IMR-90 (cell line): ENCODE results near the gene NDUFB10. TPM values are rescaled to one million over a fixed set of nuclear protein-coding genes. Genes with fewer than 3 reads are reported as not detected.

Experiments
- ATAC-seq: fragments of 200-7000 bp; cut with Tn5 transposase; 2 replicates; pipeline ENCODE4 v1.9.1; 2020; ENCODE audit warnings: low read depth, mild to moderate bottlenecking, moderate library complexity
- BruUV-seq: library from RNA; stranded (reverse); fragments of 400-500 nt; replicated peaks from 2 replicates; lab custom pipeline; 2021; lab: Mats Ljungman, UMichigan
- CTCF ChIA-PET: fragments of 300-600 bp; formaldehyde crosslinking; extraction: SDS; loops from one replicate; lab custom pipeline; 2021; ENCODE audit warnings: antibody characterized with exemption; lab: Yijun Ruan, JAX
- POLR2A ChIA-PET: fragments of 300-600 bp; sonication (Branson Sonifier 250); formaldehyde crosslinking; loops from one replicate; lab custom pipeline; 2022; ENCODE audit warnings: antibody characterized with exemption; ENCODE audit not compliant: unreplicated experiment; lab: Charles Lee
- DNase-seq: peaks from one replicate; pipeline ENCODE4 v3.0.0; 2013
- H2AFZ ChIP-seq: replicated peaks from 2 replicates; pipeline ENCODE3; 2013; ENCODE audit warnings: low read length, mild to moderate bottlenecking; ENCODE audit not compliant: poor library complexity
- H2AK5ac ChIP-seq: 2 replicates; pipeline ENCODE4 v1.6.1; 2013; ENCODE audit warnings: low read depth, low read length, inconsistent platforms
- H2AK9ac ChIP-seq: replicated peaks from 2 replicates; pipeline ENCODE3; 2013; ENCODE audit warnings: mild to moderate bottlenecking, low read depth, low read length, moderate library complexity; ENCODE audit not compliant: poor library complexity
- H2BK120ac ChIP-seq: 2 replicates; pipeline ENCODE4 v1.6.1; 2013; ENCODE audit warnings: low read depth, low read length, inconsistent platforms
- H2BK15ac ChIP-seq: 3 replicates; pipeline ENCODE4 v1.6.1; 2013; ENCODE audit warnings: low read depth, low read length, inconsistent platforms
- H2BK20ac ChIP-seq: 2 replicates; pipeline ENCODE4 v1.6.1; 2013; ENCODE audit warnings: low read depth, mild to moderate bottlenecking, inconsistent platforms, low read length, moderate library complexity
- H2BK5ac ChIP-seq: 2 replicates; pipeline ENCODE4 v1.6.1; 2013; ENCODE audit warnings: mild to moderate bottlenecking, low read depth, low read length, inconsistent platforms; ENCODE audit not compliant: poor library complexity, severe bottlenecking
- H3K14ac ChIP-seq: replicated peaks from 2 replicates; pipeline ENCODE4 v1.6.1; 2013; ENCODE audit warnings: low read depth, low read length, inconsistent platforms
- H3K18ac ChIP-seq: 2 replicates; pipeline ENCODE4 v1.6.1; 2013; ENCODE audit warnings: low read depth, low read length, control low read depth
- H3K23ac ChIP-seq: 2 replicates; pipeline ENCODE4 v1.6.1; 2013; ENCODE audit warnings: low read depth, low read length, inconsistent platforms
- H3K27ac ChIP-seq: 2 replicates; pipeline ENCODE4 v1.5.1; 2013; ENCODE audit warnings: mild to moderate bottlenecking, control low read depth, low read length; ENCODE audit not compliant: insufficient read depth
- H3K27me3 ChIP-seq: 2 replicates; pipeline ENCODE4 v1.6.1; 2013; ENCODE audit warnings: low read length; ENCODE audit not compliant: control insufficient read depth, insufficient read depth
- H3K36me3 ChIP-seq: 2 replicates; pipeline ENCODE4 v1.6.1; 2013; ENCODE audit warnings: low read length, mixed read lengths; ENCODE audit not compliant: control insufficient read depth, insufficient read depth
- H3K4ac ChIP-seq: 2 replicates; pipeline ENCODE4 v1.6.1; 2013; ENCODE audit warnings: low read depth, low read length, inconsistent platforms
- H3K4me1 ChIP-seq: 2 replicates; pipeline ENCODE4 v1.6.1; 2013; ENCODE audit warnings: low read length, mixed read lengths; ENCODE audit not compliant: control insufficient read depth, insufficient read depth
- H3K4me2 ChIP-seq: 2 replicates; pipeline ENCODE4 v1.6.1; 2013; ENCODE audit warnings: low read depth, mild to moderate bottlenecking, control low read depth, low read length, moderate library complexity
- H3K4me3 ChIP-seq: 2 replicates; pipeline ENCODE4 v1.5.1; 2013; ENCODE audit warnings: low read depth, mild to moderate bottlenecking, control low read depth, low read length, moderate library complexity; ENCODE audit not compliant: insufficient read depth
- H3K56ac ChIP-seq: 2 replicates; pipeline ENCODE4 v1.6.1; 2013; ENCODE audit warnings: low read length, inconsistent platforms; ENCODE audit not compliant: insufficient read depth; ENCODE audit errors: extremely low read depth
- H3K79me1 ChIP-seq, 2 experiments: 2 replicates each; pipeline ENCODE4 v1.6.1; 2013; ENCODE audit warnings: low read length in 2 of 2, inconsistent platforms in 1 of 2, low read depth in 1 of 2
- H3K9ac ChIP-seq: 2 replicates; pipeline ENCODE4 v1.6.1; 2013; ENCODE audit warnings: low read depth, low read length, control low read depth
- H3K9me1 ChIP-seq: 2 replicates; pipeline ENCODE4 v1.6.1; 2013; ENCODE audit warnings: low read length, inconsistent platforms; ENCODE audit not compliant: insufficient read depth
- H3K9me3 ChIP-seq: 2 replicates; pipeline ENCODE4 v1.6.1; 2013; ENCODE audit warnings: low read length; ENCODE audit not compliant: control insufficient read depth, insufficient read depth
- H4K20me1 ChIP-seq: 2 replicates; pipeline ENCODE4 v1.6.1; 2013; ENCODE audit warnings: low read length, inconsistent platforms; ENCODE audit not compliant: insufficient read depth
- H4K5ac ChIP-seq: 2 replicates; pipeline ENCODE4 v1.6.1; 2013; ENCODE audit warnings: mild to moderate bottlenecking, low read depth, low read length, control low read depth
- H4K8ac ChIP-seq, 2 experiments: 2 replicates each; pipeline ENCODE4 v1.6.1; 2013; ENCODE audit warnings: low read depth in 2 of 2, low read length in 2 of 2, control low read depth in 1 of 2, inconsistent platforms in 1 of 2
- H4K91ac ChIP-seq: 2 replicates; pipeline ENCODE4 v1.6.1; 2013; ENCODE audit warnings: low read depth, low read length, inconsistent platforms; ENCODE audit not compliant: insufficient read depth
- ELK1 ChIP-seq: fragments of 150-350 bp; IDR thresholded peaks from 2 replicates; pipeline ENCODE4 v1.6.1; 2016; ENCODE audit warnings: low read depth, mild to moderate bottlenecking, low read length, moderate library complexity, borderline replicate concordance
- NFE2L2 ChIP-seq: fragments of 150-350 bp; IDR thresholded peaks from 2 replicates; pipeline ENCODE4 v1.6.1; 2016; ENCODE audit warnings: low read depth, mild to moderate bottlenecking, low read length
- RCOR1 ChIP-seq: IDR thresholded peaks from 2 replicates; pipeline ENCODE4 v1.6.1; 2012; ENCODE audit warnings: mild to moderate bottlenecking, low read length, improper control_type of control experiment; ENCODE audit not compliant: insufficient replicate concordance
- WGBS, 2 experiments: methylation state at CpG; one replicate each; pipeline versions ENCODE4 v1.1.5 to v1.1.7; 2013; ENCODE audit warnings: missing lambda C conversion rate in 2 of 2; ENCODE audit not compliant: insufficient read length in 1 of 2; ENCODE audit errors: extremely low coverage in 2 of 2; 5-methylcytosine and 5-hydroxymethylcytosine counted together
- dilution Hi-C: fragments of 300-500 bp; cut with HindIII; formaldehyde crosslinking; loops from one replicate; pipeline ENCODE4 v1.14.3; 2018; ENCODE audit warnings: low sequenced_read_pairs; ENCODE audit not compliant: unreplicated experiment
- in situ Hi-C: fragments of 300-500 bp; cut with MboI; formaldehyde crosslinking; loops from 3 replicates; pipeline ENCODE4 v1.14.3; 2019; ENCODE audit warnings: low sequenced_read_pairs, inconsistent platforms, mixed read lengths
- intact Hi-C: fragments of 100-400 bp; cut with micrococcal nuclease; formaldehyde crosslinking; loops from 2 replicates; pipeline ENCODE4 v1.10.0; 2022
- polyA plus RNA-seq, 3 experiments: library from polyadenylated mRNA; depleted of rRNA; stranded (reverse); fragments of >200 nt; gene quantifications; 2 replicates each; pipeline ENCODE4 v1.2.3, GENCODE V29; 2012; ENCODE audit warnings: low replicate concordance in 1 of 3
- total RNA-seq: library from RNA; depleted of rRNA; stranded (reverse); fragments of >200 nt; gene quantifications from 2 replicates; pipeline ENCODE4 v1.2.3, GENCODE V29; 2012

NDUFB10 gene
- total and polyA plus RNA-seq, 2 of the 4 experiments (the other 2 are of a cell fraction) = 189 to 220 TPM

- TF ChIP-seq ELK1 = no peak
- TF ChIP-seq NFE2L2 = no peak
Observed at GRCh38 chr16:1929578-1930337, 29.6 kb upstream of the NDUFB10 start (continued).

DNA sequence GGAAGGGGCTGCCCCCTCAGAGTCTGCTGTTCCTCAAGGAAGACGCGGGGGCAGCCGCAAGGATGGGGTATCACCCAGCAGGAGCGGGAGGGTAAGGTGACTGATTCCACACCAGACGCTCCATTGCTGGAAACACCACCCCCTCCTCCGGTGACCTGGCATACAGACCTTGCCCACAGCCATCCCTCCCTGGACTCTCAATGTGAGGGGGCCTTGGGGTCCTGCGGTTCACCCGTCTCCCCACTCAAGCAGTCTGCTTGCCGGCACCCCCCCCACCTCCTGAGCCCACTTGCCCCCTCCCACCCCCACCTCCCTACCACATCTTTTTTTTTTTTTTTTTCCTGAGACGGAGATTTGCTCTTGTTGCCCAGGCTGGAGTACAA, 29.0 kb upstream of the NDUFB10 start:
- Histone ChIP-seq H4K20me1 (no peaks in the 10 kb centered on the region), H3K27ac (no peak overlapping the region), H3K18ac (no peak overlapping the region), H2AK9ac (no peak overlapping the region), H3K9me3 (no peaks in the 10 kb centered on the region), H3K4me3 (no peak overlapping the region), H3K4ac (no peak overlapping the region), H3K9ac (no peak overlapping the region), H3K56ac (no peak overlapping the region), H3K4me2 (no peak overlapping the region), H3K9me1 (no peaks in the 10 kb centered on the region), H3K27me3 (peaks cover 4% of the 10 kb centered on the region; the same call in 1 of the 2 replicates), H3K79me1 (no peaks in the 10 kb centered on the region), H2BK15ac (no peak overlapping the region), H3K36me3 (no peaks in the 10 kb centered on the region), H2BK5ac (no peak overlapping the region), H2BK20ac (no peak overlapping the region), H3K23ac (no peak overlapping the region), H3K14ac (no peak overlapping the region), H3K4me1 (no peaks in the 10 kb centered on the region), H4K8ac (no peak overlapping the region), H4K91ac (no peak overlapping the region), H2BK120ac (no peak overlapping the region), H2AFZ (peak overlapping the region; percentile 97), H2AK5ac (no peak overlapping the region), H4K5ac (no peak overlapping the region)
- no peak for ATAC-seq
- dilution Hi-C loops (no loop called here), intact Hi-C loops (no loop called here), in situ Hi-C loops (loop anchor here (5.0 kb wide), 1 partner anchor 68 kb away; no protein-coding TSS in a partner anchor)
- BruUV-seq = no TSS peak
- TF ChIP-seq RCOR1 = no peak
- DNase-seq = no peak
- POLR2A ChIA-PET = no interaction called here
- CTCF ChIA-PET = interaction anchor here (1.5 kb wide), 1 partner anchor 13 kb away, joined by 3 read pairs; no protein-coding TSS in a partner anchor
- 81% methylated on average over 3 of the region's 10 CpGs; no CpG with 5 or more reads in 1 of the 2 experiments for WGBS, 2 experiments
